IMR-90 (cell line): ENCODE measurements around the gene NALCN. TPM values are rescaled to one million over a fixed set of nuclear protein-coding genes. Genes with fewer than 3 reads are reported as not detected.

Experiments
- ATAC-seq: fragments of 200-7000 bp; cut with Tn5 transposase; 2 replicates; pipeline ENCODE4 v1.9.1; 2020; ENCODE audit warnings: low read depth, mild to moderate bottlenecking, moderate library complexity
- BruUV-seq: library from RNA; stranded (reverse); fragments of 400-500 nt; replicated peaks from 2 replicates; lab custom pipeline; 2021; lab: Mats Ljungman, UMichigan
- CTCF ChIA-PET: fragments of 300-600 bp; formaldehyde crosslinking; extraction: SDS; loops from one replicate; lab custom pipeline; 2021; ENCODE audit warnings: antibody characterized with exemption; lab: Yijun Ruan, JAX
- POLR2A ChIA-PET: fragments of 300-600 bp; sonication (Branson Sonifier 250); formaldehyde crosslinking; loops from one replicate; lab custom pipeline; 2022; ENCODE audit warnings: antibody characterized with exemption; ENCODE audit not compliant: unreplicated experiment; lab: Charles Lee
- DNase-seq: peaks from one replicate; pipeline ENCODE4 v3.0.0; 2013
- H2AFZ ChIP-seq: replicated peaks from 2 replicates; pipeline ENCODE3; 2013; ENCODE audit warnings: low read length, mild to moderate bottlenecking; ENCODE audit not compliant: poor library complexity
- H2AK5ac ChIP-seq: 2 replicates; pipeline ENCODE4 v1.6.1; 2013; ENCODE audit warnings: low read depth, low read length, inconsistent platforms
- H2AK9ac ChIP-seq: replicated peaks from 2 replicates; pipeline ENCODE3; 2013; ENCODE audit warnings: mild to moderate bottlenecking, low read depth, low read length, moderate library complexity; ENCODE audit not compliant: poor library complexity
- H2BK120ac ChIP-seq: 2 replicates; pipeline ENCODE4 v1.6.1; 2013; ENCODE audit warnings: low read depth, low read length, inconsistent platforms
- H2BK15ac ChIP-seq: 3 replicates; pipeline ENCODE4 v1.6.1; 2013; ENCODE audit warnings: low read depth, low read length, inconsistent platforms
- H2BK20ac ChIP-seq: 2 replicates; pipeline ENCODE4 v1.6.1; 2013; ENCODE audit warnings: low read depth, mild to moderate bottlenecking, inconsistent platforms, low read length, moderate library complexity
- H2BK5ac ChIP-seq: 2 replicates; pipeline ENCODE4 v1.6.1; 2013; ENCODE audit warnings: mild to moderate bottlenecking, low read depth, low read length, inconsistent platforms; ENCODE audit not compliant: poor library complexity, severe bottlenecking
- H3K14ac ChIP-seq: replicated peaks from 2 replicates; pipeline ENCODE4 v1.6.1; 2013; ENCODE audit warnings: low read depth, low read length, inconsistent platforms
- H3K18ac ChIP-seq: 2 replicates; pipeline ENCODE4 v1.6.1; 2013; ENCODE audit warnings: low read depth, low read length, control low read depth
- H3K23ac ChIP-seq: 2 replicates; pipeline ENCODE4 v1.6.1; 2013; ENCODE audit warnings: low read depth, low read length, inconsistent platforms
- H3K27ac ChIP-seq: 2 replicates; pipeline ENCODE4 v1.5.1; 2013; ENCODE audit warnings: mild to moderate bottlenecking, control low read depth, low read length; ENCODE audit not compliant: insufficient read depth
- H3K27me3 ChIP-seq: 2 replicates; pipeline ENCODE4 v1.6.1; 2013; ENCODE audit warnings: low read length; ENCODE audit not compliant: control insufficient read depth, insufficient read depth
- H3K36me3 ChIP-seq: 2 replicates; pipeline ENCODE4 v1.6.1; 2013; ENCODE audit warnings: low read length, mixed read lengths; ENCODE audit not compliant: control insufficient read depth, insufficient read depth
- H3K4ac ChIP-seq: 2 replicates; pipeline ENCODE4 v1.6.1; 2013; ENCODE audit warnings: low read depth, low read length, inconsistent platforms
- H3K4me1 ChIP-seq: 2 replicates; pipeline ENCODE4 v1.6.1; 2013; ENCODE audit warnings: low read length, mixed read lengths; ENCODE audit not compliant: control insufficient read depth, insufficient read depth
- H3K4me2 ChIP-seq: 2 replicates; pipeline ENCODE4 v1.6.1; 2013; ENCODE audit warnings: low read depth, mild to moderate bottlenecking, control low read depth, low read length, moderate library complexity
- H3K4me3 ChIP-seq: 2 replicates; pipeline ENCODE4 v1.5.1; 2013; ENCODE audit warnings: low read depth, mild to moderate bottlenecking, control low read depth, low read length, moderate library complexity; ENCODE audit not compliant: insufficient read depth
- H3K56ac ChIP-seq: 2 replicates; pipeline ENCODE4 v1.6.1; 2013; ENCODE audit warnings: low read length, inconsistent platforms; ENCODE audit not compliant: insufficient read depth; ENCODE audit errors: extremely low read depth
- H3K79me1 ChIP-seq, 2 experiments: 2 replicates each; pipeline ENCODE4 v1.6.1; 2013; ENCODE audit warnings: low read length in 2 of 2, inconsistent platforms in 1 of 2, low read depth in 1 of 2
- H3K9ac ChIP-seq: 2 replicates; pipeline ENCODE4 v1.6.1; 2013; ENCODE audit warnings: low read depth, low read length, control low read depth
- H3K9me1 ChIP-seq: 2 replicates; pipeline ENCODE4 v1.6.1; 2013; ENCODE audit warnings: low read length, inconsistent platforms; ENCODE audit not compliant: insufficient read depth
- H3K9me3 ChIP-seq: 2 replicates; pipeline ENCODE4 v1.6.1; 2013; ENCODE audit warnings: low read length; ENCODE audit not compliant: control insufficient read depth, insufficient read depth
- H4K20me1 ChIP-seq: 2 replicates; pipeline ENCODE4 v1.6.1; 2013; ENCODE audit warnings: low read length, inconsistent platforms; ENCODE audit not compliant: insufficient read depth
- H4K5ac ChIP-seq: 2 replicates; pipeline ENCODE4 v1.6.1; 2013; ENCODE audit warnings: mild to moderate bottlenecking, low read depth, low read length, control low read depth
- H4K8ac ChIP-seq, 2 experiments: 2 replicates each; pipeline ENCODE4 v1.6.1; 2013; ENCODE audit warnings: low read depth in 2 of 2, low read length in 2 of 2, control low read depth in 1 of 2, inconsistent platforms in 1 of 2
- H4K91ac ChIP-seq: 2 replicates; pipeline ENCODE4 v1.6.1; 2013; ENCODE audit warnings: low read depth, low read length, inconsistent platforms; ENCODE audit not compliant: insufficient read depth
- BHLHE40 ChIP-seq: fragments of 150-350 bp; IDR thresholded peaks from 2 replicates; pipeline ENCODE4 v1.6.1; 2016; ENCODE audit warnings: mild to moderate bottlenecking, low read depth, low read length
- CEBPB ChIP-seq: IDR thresholded peaks from 2 replicates; pipeline ENCODE4 v1.6.1; 2012; ENCODE audit warnings: low read depth, low read length, improper control_type of control experiment
- CHD1 ChIP-seq: IDR thresholded peaks from 2 replicates; pipeline ENCODE4 v1.6.1; 2012; ENCODE audit warnings: low read depth, low read length, improper control_type of control experiment
- CTCF ChIP-seq: conservative IDR thresholded peaks from 2 replicates; pipeline ENCODE4 v1.5.1; 2012; ENCODE audit warnings: mild to moderate bottlenecking, low read depth, low read length, improper control_type of control experiment
- ELK1 ChIP-seq: fragments of 150-350 bp; IDR thresholded peaks from 2 replicates; pipeline ENCODE4 v1.6.1; 2016; ENCODE audit warnings: low read depth, mild to moderate bottlenecking, low read length, moderate library complexity, borderline replicate concordance
- FOS ChIP-seq: fragments of 150-350 bp; IDR thresholded peaks from 2 replicates; pipeline ENCODE4 v1.6.1; 2016; ENCODE audit warnings: low read depth, low read length
- MAFK ChIP-seq: IDR thresholded peaks from 2 replicates; pipeline ENCODE4 v1.6.1; 2012; ENCODE audit warnings: low read depth, low read length, improper control_type of control experiment
- MXI1 ChIP-seq: IDR thresholded peaks from 2 replicates; pipeline ENCODE4 v1.6.1; 2012; ENCODE audit warnings: low read depth, mild to moderate bottlenecking, low read length, moderate library complexity, borderline replicate concordance
- NFE2L2 ChIP-seq: fragments of 150-350 bp; IDR thresholded peaks from 2 replicates; pipeline ENCODE4 v1.6.1; 2016; ENCODE audit warnings: low read depth, mild to moderate bottlenecking, low read length
- POLR2A ChIP-seq: IDR thresholded peaks from 2 replicates; pipeline ENCODE4 v1.6.1; 2012; ENCODE audit warnings: mild to moderate bottlenecking, low read depth, low read length
- RAD21 ChIP-seq: IDR thresholded peaks from 2 replicates; pipeline ENCODE4 v1.6.1; 2012; ENCODE audit warnings: low read length, improper control_type of control experiment
- SMC3 ChIP-seq: fragments of 150-350 bp; IDR thresholded peaks from 2 replicates; pipeline ENCODE4 v1.6.1; 2016; ENCODE audit warnings: low read depth, mild to moderate bottlenecking, antibody characterized with exemption, low read length, moderate library complexity
- USF2 ChIP-seq: fragments of 150-350 bp; IDR thresholded peaks from 2 replicates; pipeline ENCODE4 v1.6.1; 2017; ENCODE audit warnings: mild to moderate bottlenecking, antibody characterized with exemption, low read length, low read depth
- WGBS, 2 experiments: methylation state at CpG; one replicate each; pipeline versions ENCODE4 v1.1.5 to v1.1.7; 2013; ENCODE audit warnings: missing lambda C conversion rate in 2 of 2; ENCODE audit not compliant: insufficient read length in 1 of 2; ENCODE audit errors: extremely low coverage in 2 of 2; 5-methylcytosine and 5-hydroxymethylcytosine counted together
- dilution Hi-C: fragments of 300-500 bp; cut with HindIII; formaldehyde crosslinking; loops from one replicate; pipeline ENCODE4 v1.14.3; 2018; ENCODE audit warnings: low sequenced_read_pairs; ENCODE audit not compliant: unreplicated experiment
- in situ Hi-C: fragments of 300-500 bp; cut with MboI; formaldehyde crosslinking; loops from 3 replicates; pipeline ENCODE4 v1.14.3; 2019; ENCODE audit warnings: low sequenced_read_pairs, inconsistent platforms, mixed read lengths
- intact Hi-C: fragments of 100-400 bp; cut with micrococcal nuclease; formaldehyde crosslinking; loops from 2 replicates; pipeline ENCODE4 v1.10.0; 2022
- polyA plus RNA-seq, 3 experiments: library from polyadenylated mRNA; depleted of rRNA; stranded (reverse); fragments of >200 nt; gene quantifications; 2 replicates each; pipeline ENCODE4 v1.2.3, GENCODE V29; 2012; ENCODE audit warnings: low replicate concordance in 1 of 3
- total RNA-seq: library from RNA; depleted of rRNA; stranded (reverse); fragments of >200 nt; gene quantifications from 2 replicates; pipeline ENCODE4 v1.2.3, GENCODE V29; 2012

Gene NALCN
- total and polyA plus RNA-seq, 2 of the 4 experiments (the other 2 are of a cell fraction), result 2.9 to 4.8 TPM

GRCh38 chr13:101425156-101425471 is 8.8 kb upstream of the NALCN start:
- H4K5ac ChIP-seq, result no peak overlapping the region
- DNase-seq (no peak), ATAC-seq (no peak)
- no peak overlapping the region for H3K14ac ChIP-seq
- no peaks in the 10 kb centered on the region for H3K4me1 ChIP-seq
- ChIA-PET CTCF (no interaction called here), POLR2A (no interaction called here)
- dilution Hi-C loops, result no loop called here
- no peak overlapping the region for H2BK15ac ChIP-seq
- TF ChIP-seq CEBPB, result no peak
- TF ChIP-seq BHLHE40, result no peak
- no peak for TF ChIP-seq CTCF
- TF ChIP-seq USF2, result no peak
- no peak for TF ChIP-seq POLR2A
- TF ChIP-seq RAD21, result no peak
- TF ChIP-seq ELK1, result no peak
- no peak for TF ChIP-seq CHD1
- TF ChIP-seq NFE2L2, result no peak
- TF ChIP-seq FOS, result no peak
- TF ChIP-seq SMC3, result no peak
- TF ChIP-seq MAFK, result no peak
- no peak for TF ChIP-seq MXI1
- H3K18ac ChIP-seq, result no peak overlapping the region; the same call in 1 of the 2 replicates
- H3K56ac ChIP-seq, result no peak overlapping the region
- no peak overlapping the region for H3K4ac ChIP-seq
- no peak overlapping the region for H2AFZ ChIP-seq
- H3K9me3 ChIP-seq, result no peaks in the 10 kb centered on the region
- H3K9ac ChIP-seq, result no peak overlapping the region
- no peaks in the 10 kb centered on the region for H3K9me1 ChIP-seq
- H2BK120ac ChIP-seq, result no peak overlapping the region
- WGBS, 2 experiments, result no CpG with 5 or more reads among the region's 3 CpGs
- no peak overlapping the region for H4K8ac ChIP-seq
- H4K91ac ChIP-seq, result no peak overlapping the region
- no peak overlapping the region for H3K4me2 ChIP-seq
- H2BK5ac ChIP-seq, result no peak overlapping the region
- in situ Hi-C loops, result no loop called here
- no peaks in the 10 kb centered on the region for H3K79me1 ChIP-seq
- H2BK20ac ChIP-seq, result no peak overlapping the region
- intact Hi-C loops, result no loop called here
- H3K27ac ChIP-seq, result no peak overlapping the region
- H3K4me3 ChIP-seq, result no peak overlapping the region
- no peak overlapping the region for H3K23ac ChIP-seq
- no TSS peak for BruUV-seq
- no peaks in the 10 kb centered on the region for H3K27me3 ChIP-seq
- no peaks in the 10 kb centered on the region for H3K36me3 ChIP-seq
- no peak overlapping the region for H2AK9ac ChIP-seq
- H4K20me1 ChIP-seq, result no peaks in the 10 kb centered on the region
- no peak overlapping the region; the same call in 1 of the 2 replicates for H2AK5ac ChIP-seq
